ENCODE data around the gene POLR2J. TPM values are rescaled to one million over a fixed set of nuclear protein-coding genes. Genes with fewer than 3 reads are reported as not detected.

POLR2J gene
- total and polyA plus RNA-seq, 10 of the 15 experiments (the other 5 are each of a cell fraction or from before 2014, with no cell fraction given) = 16.4 to 119 (median 77.4) TPM

DNA sequence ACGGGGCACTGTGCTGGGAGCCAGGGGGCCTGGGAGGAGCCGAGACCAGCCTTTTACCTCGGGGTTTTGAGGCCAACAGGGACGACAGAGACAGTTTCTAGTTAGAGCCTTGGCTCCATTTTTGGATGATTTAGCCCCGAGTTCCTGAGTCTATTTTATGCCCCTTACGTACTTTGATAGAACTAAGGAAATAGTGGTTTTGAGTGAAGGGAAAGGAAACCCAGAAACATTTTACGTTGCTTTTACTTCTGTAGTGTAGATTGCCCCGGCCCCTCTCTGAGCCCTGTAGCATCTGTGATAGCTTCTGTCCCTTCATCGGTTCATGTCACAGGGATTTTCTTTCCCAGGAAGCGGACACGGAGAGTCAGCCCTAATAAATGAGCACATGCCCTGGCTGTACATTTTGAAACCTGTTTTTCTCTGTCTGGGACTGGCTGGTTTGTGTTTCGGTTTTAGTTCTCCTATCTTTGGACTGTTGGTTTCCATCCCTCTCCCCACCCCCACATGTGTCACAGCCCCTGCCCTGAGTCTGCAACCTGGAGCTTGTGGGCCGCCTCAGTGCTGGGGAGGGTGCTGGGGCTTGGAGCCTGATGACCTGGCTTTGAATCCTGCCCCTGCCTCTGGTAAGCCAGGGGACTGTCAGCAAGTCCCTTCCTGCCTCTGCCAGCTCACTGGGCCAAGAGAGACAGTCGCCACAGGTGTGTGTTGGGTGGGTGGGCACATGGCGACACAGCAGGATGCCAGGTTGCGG, 52.3 kb downstream of the POLR2J start (continued):
- TF ChIP-seq SMAD5 (IDR thresholded peaks at IDR 0.05; ENCODE audit: low read depth) = peak; percentile 16; the same call in 1 of the 2 replicates
- no peak for TF ChIP-seq TCF7 (IDR thresholded peaks at IDR 0.05; ENCODE audit: borderline replicate concordance)
- no peak for TF ChIP-seq JUNB (IDR thresholded peaks at IDR 0.05)
- peak in 1 of 2 experiments; percentile 60; a peak in 3 of 4 replicates for TF ChIP-seq EP300 (IDR thresholded peaks at IDR 0.05; ENCODE audit: borderline replicate concordance in 1 of 2, control insufficient read depth in 1 of 2, low read depth in 2 of 2, low read length in 2 of 2)
- no peak for TF ChIP-seq RBBP5 (conservative IDR thresholded peaks at IDR 0.05)
- no peak for TF ChIP-seq NFYA (IDR thresholded peaks at IDR 0.05; ENCODE audit: borderline replicate concordance, low read depth, low read length)
- TF ChIP-seq NR2C1 (IDR thresholded peaks at IDR 0.05) = no peak
- no peak for TF ChIP-seq ZNF207 (IDR thresholded peaks at IDR 0.05; ENCODE audit: borderline replicate concordance)
- TF ChIP-seq RELA (IDR thresholded peaks at IDR 0.05; ENCODE audit: borderline replicate concordance, partially characterized antibody) = no peak
- no peak for TF ChIP-seq SIN3A (IDR thresholded peaks at IDR 0.05; ENCODE audit: low read depth, low read length)
- no peak for TF ChIP-seq PRDM15 (CRISPR knock-in tag; IDR thresholded peaks at IDR 0.05)
- no peak for TF ChIP-seq MYC (IDR thresholded peaks at IDR 0.05; ENCODE audit: insufficient read depth, insufficient read length, insufficient replicate concordance, low read length, severe bottlenecking)
- TF ChIP-seq MEF2A (IDR thresholded peaks at IDR 0.05; ENCODE audit: insufficient read depth, low read depth, low read length) = 0 out of 2 replicates have a peak, but pooled peaks have one; percentile 52
- no peak; the same call in 1 of the 2 replicates for TF ChIP-seq BRCA1 (IDR thresholded peaks at IDR 0.05; ENCODE audit: low read depth, low read length)
- TF ChIP-seq EZH2 (IDR thresholded peaks at IDR 0.05; ENCODE audit: borderline replicate concordance, control insufficient read depth, low read depth, low read length) = no peak
- no peak for TF ChIP-seq ZNF24 (IDR thresholded peaks at IDR 0.05)
- no peak for TF ChIP-seq CTCF (IDR thresholded peaks at IDR 0.05 in 2 of 3, conservative IDR thresholded peaks at IDR 0.05 in 1 of 3; ENCODE audit: control insufficient read depth in 2 of 3, extremely low read depth in 1 of 3, insufficient read depth in 1 of 3, low read depth in 3 of 3, low read length in 3 of 3)
- TF ChIP-seq IKZF1 (conservative IDR thresholded peaks at IDR 0.05) = peak; percentile 85
- no peak; the same call in 1 of the 2 replicates for TF ChIP-seq POLR2AphosphoS2 (IDR thresholded peaks at IDR 0.05; ENCODE audit: low read depth, low read length)
- TF ChIP-seq LARP7 (IDR thresholded peaks at IDR 0.05) = no peak; the same call in 1 of the 2 replicates
- TF ChIP-seq WRNIP1 (IDR thresholded peaks at IDR 0.05; ENCODE audit: borderline replicate concordance, low read depth, low read length) = peak; percentile 85; the same call in 1 of the 2 replicates
- TF ChIP-seq NFYB (IDR thresholded peaks at IDR 0.05; ENCODE audit: insufficient read depth, low read depth, low read length) = no peak
- no peak for TF ChIP-seq NFIC (IDR thresholded peaks at IDR 0.05; ENCODE audit: low read depth, low read length)
- TF ChIP-seq MTA2 (IDR thresholded peaks at IDR 0.05; ENCODE audit: low read depth) = peak; percentile 38
- no peak for TF ChIP-seq HDAC6 (IDR thresholded peaks at IDR 0.05; ENCODE audit: unreplicated experiment)
- TF ChIP-seq NFXL1 (IDR thresholded peaks at IDR 0.05; ENCODE audit: borderline replicate concordance) = no peak
